Measurements from ENCODE around the gene ABCA2.
"Not testable (repeated sequence)": the region's sequence is repeated elsewhere in the genome, so short reads cannot be mapped to it uniquely, and the experiment has no call there.

Gene ABCA2

GRCh38 chr9:137069508-137070091 lies 41.6 kb upstream of the ABCA2 start:
- Histone ChIP-seq H3K27ac (ENCODE audit: low read depth, low read length, severe bottlenecking) (no peak overlapping the region), H3K36me3 (ENCODE audit: control insufficient read depth, insufficient read depth, low read length) (no peaks in the 10 kb centered on the region), H3K4me1 (ENCODE audit: control insufficient read depth, insufficient read depth, low read length, poor library complexity, severe bottlenecking) (peaks cover 12% of the 10 kb centered on the region), H3K9me3 (ENCODE audit: control insufficient read depth, low read length) (no peaks in the 10 kb centered on the region), H3K4me3 (ENCODE audit: extremely low read depth, insufficient read depth, low read length, poor library complexity, severe bottlenecking) (peak overlapping the region; percentile 38)
- 3 to 8% methylated on average over 39 to 50 of the region's 52 CpGs for WGBS, 2 experiments (ENCODE audit: insufficient coverage in 2 of 2)

GRCh38 chr9:137068539-137069507 lies 40.8 kb upstream of the ABCA2 start:
- 91 to 96% methylated on average over 13 to 16 of the region's 17 CpGs for WGBS, 2 experiments (ENCODE audit: insufficient coverage in 2 of 2)
- Histone ChIP-seq H3K9me3 (ENCODE audit: control insufficient read depth, low read length) (no peaks in the 10 kb centered on the region), H3K4me3 (ENCODE audit: extremely low read depth, insufficient read depth, low read length, poor library complexity, severe bottlenecking) (peak overlapping the region; percentile 38), H3K36me3 (ENCODE audit: control insufficient read depth, insufficient read depth, low read length) (no peaks in the 10 kb centered on the region), H3K27ac (ENCODE audit: low read depth, low read length, severe bottlenecking) (no peak overlapping the region), H3K4me1 (ENCODE audit: control insufficient read depth, insufficient read depth, low read length, poor library complexity, severe bottlenecking) (peaks cover 12% of the 10 kb centered on the region)

GRCh38 chr9:137067860-137068538 lies 40.0 kb upstream of the ABCA2 start:
- Histone ChIP-seq H3K36me3 (ENCODE audit: control insufficient read depth, insufficient read depth, low read length) (no peaks in the 10 kb centered on the region), H3K4me1 (ENCODE audit: control insufficient read depth, insufficient read depth, low read length, poor library complexity, severe bottlenecking) (peaks cover 12% of the 10 kb centered on the region), H3K4me3 (ENCODE audit: extremely low read depth, insufficient read depth, low read length, poor library complexity, severe bottlenecking) (no peak overlapping the region), H3K27ac (ENCODE audit: low read depth, low read length, severe bottlenecking) (no peak overlapping the region), H3K9me3 (ENCODE audit: control insufficient read depth, low read length) (no peaks in the 10 kb centered on the region)
- WGBS, 2 experiments (ENCODE audit: insufficient coverage in 2 of 2), result 62 to 77% methylated on average over 9 to 12 of the region's 12 CpGs

- H3K36me3 ChIP-seq (ENCODE audit: control insufficient read depth, insufficient read depth, low read length), result no peaks in the 10 kb centered on the region
- WGBS, 2 experiments (ENCODE audit: insufficient coverage in 2 of 2), result 89 to 93% methylated on average over 20 to 22 of the region's 26 CpGs
- peaks cover 12% of the 10 kb centered on the region for H3K4me1 ChIP-seq (ENCODE audit: control insufficient read depth, insufficient read depth, low read length, poor library complexity, severe bottlenecking)
- H3K4me3 ChIP-seq (ENCODE audit: extremely low read depth, insufficient read depth, low read length, poor library complexity, severe bottlenecking), result no peak overlapping the region
- no peaks in the 10 kb centered on the region for H3K9me3 ChIP-seq (ENCODE audit: control insufficient read depth, low read length)
- no peak overlapping the region for H3K27ac ChIP-seq (ENCODE audit: low read depth, low read length, severe bottlenecking)
Observed at GRCh38 chr9:137066096-137066861, 38.2 kb upstream of the ABCA2 start.

- Histone ChIP-seq H3K4me1 (ENCODE audit: control insufficient read depth, insufficient read depth, low read length, poor library complexity, severe bottlenecking) (peaks cover 7% of the 10 kb centered on the region), H3K4me3 (ENCODE audit: extremely low read depth, insufficient read depth, low read length, poor library complexity, severe bottlenecking) (no peak overlapping the region), H3K9me3 (ENCODE audit: control insufficient read depth, low read length) (no peaks in the 10 kb centered on the region), H3K27ac (ENCODE audit: low read depth, low read length, severe bottlenecking) (no peak overlapping the region), H3K36me3 (ENCODE audit: control insufficient read depth, insufficient read depth, low read length) (no peaks in the 10 kb centered on the region)
- WGBS, 2 experiments (ENCODE audit: insufficient coverage in 2 of 2), result 93 to 96% methylated on average over 23 of the region's 23 CpGs
Observed at GRCh38 chr9:137065336-137065967, 37.4 kb upstream of the ABCA2 start.

- no peak overlapping the region for H3K27ac ChIP-seq (ENCODE audit: low read depth, low read length, severe bottlenecking)
- WGBS, 2 experiments (ENCODE audit: insufficient coverage in 2 of 2), result 93 to 94% methylated on average over 5 to 12 of the region's 12 CpGs
- no peaks in the 10 kb centered on the region for H3K36me3 ChIP-seq (ENCODE audit: control insufficient read depth, insufficient read depth, low read length)
- H3K4me1 ChIP-seq (ENCODE audit: control insufficient read depth, insufficient read depth, low read length, poor library complexity, severe bottlenecking), result peaks cover 7% of the 10 kb centered on the region
- H3K9me3 ChIP-seq (ENCODE audit: control insufficient read depth, low read length), result no peaks in the 10 kb centered on the region
- no peak overlapping the region for H3K4me3 ChIP-seq (ENCODE audit: extremely low read depth, insufficient read depth, low read length, poor library complexity, severe bottlenecking)
Observed at GRCh38 chr9:137064880-137065164, 36.8 kb upstream of the ABCA2 start.

GRCh38 chr9:137064027-137064879 lies 36.2 kb upstream of the ABCA2 start:
- Histone ChIP-seq H3K9me3 (ENCODE audit: control insufficient read depth, low read length) (no peaks in the 10 kb centered on the region), H3K27ac (ENCODE audit: low read depth, low read length, severe bottlenecking) (no peak overlapping the region), H3K4me1 (ENCODE audit: control insufficient read depth, insufficient read depth, low read length, poor library complexity, severe bottlenecking) (peaks cover 7% of the 10 kb centered on the region), H3K4me3 (ENCODE audit: extremely low read depth, insufficient read depth, low read length, poor library complexity, severe bottlenecking) (no peak overlapping the region), H3K36me3 (ENCODE audit: control insufficient read depth, insufficient read depth, low read length) (no peaks in the 10 kb centered on the region)
- WGBS, 2 experiments (ENCODE audit: insufficient coverage in 2 of 2), result 65 to 68% methylated on average over 42 to 49 of the region's 55 CpGs

- H3K9me3 ChIP-seq (ENCODE audit: control insufficient read depth, low read length), result no peaks in the 10 kb centered on the region
- no peak overlapping the region for H3K27ac ChIP-seq (ENCODE audit: low read depth, low read length, severe bottlenecking)
- no peak overlapping the region for H3K4me3 ChIP-seq (ENCODE audit: extremely low read depth, insufficient read depth, low read length, poor library complexity, severe bottlenecking)
- WGBS, 2 experiments (ENCODE audit: insufficient coverage in 2 of 2), result 88 to 91% methylated on average over 17 of the region's 26 CpGs
- H3K4me1 ChIP-seq (ENCODE audit: control insufficient read depth, insufficient read depth, low read length, poor library complexity, severe bottlenecking), result peaks cover under 1% of the 10 kb centered on the region
- no peaks in the 10 kb centered on the region for H3K36me3 ChIP-seq (ENCODE audit: control insufficient read depth, insufficient read depth, low read length)
Observed at GRCh38 chr9:137063311-137064026, 35.4 kb upstream of the ABCA2 start.

GRCh38 chr9:137062798-137063197 lies 34.8 kb upstream of the ABCA2 start:
- H3K27ac ChIP-seq (ENCODE audit: low read depth, low read length, severe bottlenecking); H3K36me3 ChIP-seq (ENCODE audit: control insufficient read depth, insufficient read depth, low read length); H3K9me3 ChIP-seq (ENCODE audit: control insufficient read depth, low read length); H3K4me1 ChIP-seq (ENCODE audit: control insufficient read depth, insufficient read depth, low read length, poor library complexity, severe bottlenecking); H3K4me3 ChIP-seq (ENCODE audit: extremely low read depth, insufficient read depth, low read length, poor library complexity, severe bottlenecking): not testable (repeated sequence)
- WGBS, 2 experiments (ENCODE audit: insufficient coverage in 2 of 2), result 79 to 91% methylated on average over 4 of the region's 9 CpGs

All from mesodermal cell (in vitro differentiated cells).